HL-60/S4 treated with phorbol 12-myristate 13-acetate at 8.2 ng/mL for 4 days and 3 days (cell line): ENCODE measurements around the gene ATG5.

ENCODE experiments used
- in situ Hi-C: fragments of 300-500 bp; cut with MboI; formaldehyde crosslinking; loops from 2 replicates; pipeline ENCODE4 v1.15.0; 2022; ENCODE audit warnings: low sequenced_read_pairs

ATG5 gene

DNA sequence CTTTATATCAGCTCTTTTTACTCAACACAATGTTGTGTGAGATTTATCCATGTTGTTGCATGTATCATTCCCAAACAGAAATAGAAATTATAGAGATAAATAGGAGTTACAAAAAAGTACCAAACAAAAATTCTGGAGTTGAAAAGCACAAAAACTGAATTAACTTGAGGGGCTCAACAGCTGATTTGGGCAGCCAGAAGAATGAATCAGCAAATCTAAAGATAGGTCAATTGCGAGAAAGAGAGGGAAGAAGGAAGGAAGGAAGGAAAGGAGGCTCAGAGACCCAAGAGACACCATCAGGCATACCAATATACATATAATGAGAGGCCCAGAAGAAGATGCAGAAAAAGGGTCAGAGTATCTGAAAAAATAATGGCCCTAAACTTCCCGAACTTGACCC is 98.9 kb downstream of the ATG5 start:
- in situ Hi-C loops = no loop called here

DNA sequence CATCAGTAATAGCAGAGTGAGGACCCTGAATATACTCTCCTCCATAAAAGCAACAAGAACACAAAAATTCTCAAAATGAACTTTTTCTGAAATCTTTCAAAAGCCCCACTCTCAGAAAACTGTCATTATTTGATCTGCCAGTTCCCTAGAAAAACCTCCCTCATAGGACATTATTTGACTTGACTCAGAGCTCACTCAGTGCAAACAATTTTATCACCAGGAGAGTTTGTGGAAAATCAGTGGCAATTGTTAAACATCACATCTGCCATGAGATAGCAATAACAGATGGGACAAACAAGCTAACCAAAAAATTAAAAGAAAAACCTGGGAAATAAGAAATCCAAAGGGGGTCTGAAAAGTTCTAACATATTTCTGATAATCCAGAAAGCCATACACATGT is 100.0 kb downstream of the ATG5 start:
- in situ Hi-C loops = no loop called here

DNA sequence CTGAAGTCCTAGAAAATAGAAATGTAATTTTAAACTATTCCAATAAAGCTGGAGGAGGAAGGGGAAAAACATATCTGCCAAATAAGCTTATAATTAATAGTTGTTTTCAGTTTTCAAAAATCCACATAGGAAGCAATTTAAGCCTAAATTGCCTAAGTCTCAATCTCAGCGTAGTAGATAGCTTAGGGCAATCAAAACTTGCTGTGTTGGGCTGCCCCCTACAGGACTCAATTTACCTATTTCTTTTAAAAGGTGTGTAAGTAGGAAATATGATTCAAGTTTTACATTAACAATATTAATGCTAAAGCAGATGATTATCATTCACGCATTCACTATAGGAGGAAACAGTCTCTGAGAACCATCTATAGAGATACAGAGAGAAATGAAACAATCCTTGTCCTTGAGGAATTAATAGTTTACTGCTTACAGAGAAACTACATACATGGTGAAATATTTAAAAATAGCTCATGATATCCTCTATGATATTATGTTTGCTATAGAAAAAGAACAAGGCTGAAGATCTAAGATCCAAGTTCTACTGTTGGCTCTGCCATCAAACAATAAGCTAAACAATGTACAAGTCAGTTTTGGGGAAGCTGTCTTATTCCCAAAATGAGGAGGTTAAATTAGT is 102.1 kb downstream of the ATG5 start:
- in situ Hi-C loops = loop anchor here (25.0 kb wide), 1 partner anchor 486 kb away; no protein-coding TSS in a partner anchor

DNA sequence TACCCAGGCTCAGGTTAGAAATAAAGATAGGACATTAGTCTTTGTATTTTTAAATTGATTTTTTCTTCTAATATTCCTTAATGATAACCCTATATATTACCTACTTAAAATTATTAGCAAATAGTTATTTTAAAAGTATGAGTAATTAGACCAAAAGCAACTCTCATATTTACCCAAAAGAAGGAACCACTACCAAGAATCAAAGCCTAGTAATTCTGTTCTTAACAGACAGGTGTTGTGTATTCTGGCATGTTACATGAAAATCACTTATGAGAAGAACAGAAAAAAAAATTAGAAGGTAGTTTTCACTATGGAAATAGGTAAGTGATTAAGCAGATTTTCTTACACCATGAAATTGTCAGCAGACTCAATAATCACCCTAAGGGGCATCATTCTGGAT is 105.1 kb downstream of the ATG5 start:
- in situ Hi-C loops = loop anchor here (25.0 kb wide), 1 partner anchor 483 kb away; no protein-coding TSS in a partner anchor

DNA sequence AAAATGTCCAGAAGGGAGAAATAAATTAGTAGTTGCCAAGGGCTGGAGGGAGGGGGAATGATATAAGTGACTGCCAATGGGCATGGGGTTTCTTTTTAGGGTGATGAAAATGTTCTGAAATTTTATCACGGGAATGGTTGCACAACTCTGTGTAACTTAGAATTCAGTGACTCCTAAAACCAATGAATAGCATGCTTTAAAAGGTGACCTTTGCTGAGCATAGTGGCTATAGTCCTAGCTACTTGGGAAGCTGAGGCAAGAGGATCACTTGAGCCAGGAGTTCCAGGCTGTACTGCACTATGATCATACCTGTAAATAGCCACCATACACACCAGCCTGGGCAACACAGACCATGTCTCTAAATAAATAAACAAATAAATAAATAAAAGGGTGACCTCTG is 109.0 kb downstream of the ATG5 start:
- in situ Hi-C loops = loop anchor here (25.0 kb wide), 1 partner anchor 479 kb away; no protein-coding TSS in a partner anchor

DNA sequence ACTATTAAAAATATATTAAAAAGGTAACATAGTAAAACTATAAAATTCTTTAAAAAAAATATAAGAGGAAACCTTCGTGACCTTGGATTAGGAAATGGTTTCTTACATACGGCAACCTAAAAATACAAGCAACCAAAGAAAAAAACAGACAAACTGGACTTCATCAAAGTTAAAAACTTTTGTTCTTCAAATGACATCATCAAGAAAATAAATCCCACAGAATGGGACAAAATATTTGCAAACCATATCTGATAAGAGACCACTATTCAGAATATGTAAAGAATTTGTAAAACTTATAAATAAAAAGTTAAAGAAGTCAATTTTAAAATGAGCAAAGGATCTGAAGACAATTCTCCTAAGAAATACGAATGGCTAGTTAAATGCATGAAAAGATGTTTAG is 110.0 kb downstream of the ATG5 start:
- in situ Hi-C loops = loop anchor here (25.0 kb wide), 1 partner anchor 478 kb away; no protein-coding TSS in a partner anchor

DNA sequence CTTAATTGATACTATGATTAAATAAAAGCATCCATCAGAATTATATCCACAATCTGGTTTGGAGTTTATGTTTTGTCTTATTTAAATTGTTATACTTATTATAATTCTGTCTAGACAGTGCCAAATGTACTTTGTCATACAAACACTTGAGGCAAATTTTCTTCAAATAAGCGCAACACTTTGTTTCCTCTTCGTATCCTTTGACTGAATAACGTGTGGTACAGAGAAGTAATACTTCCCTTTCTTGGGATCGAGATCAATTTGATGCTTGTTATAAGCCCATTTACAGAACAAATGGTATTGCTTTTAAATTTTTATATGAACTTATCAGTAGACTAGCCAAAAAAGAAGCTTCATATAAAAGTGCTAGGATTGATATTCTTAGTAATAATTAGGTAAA is 111.0 kb downstream of the ATG5 start:
- in situ Hi-C loops = loop anchor here (25.0 kb wide), 1 partner anchor 477 kb away; no protein-coding TSS in a partner anchor

DNA sequence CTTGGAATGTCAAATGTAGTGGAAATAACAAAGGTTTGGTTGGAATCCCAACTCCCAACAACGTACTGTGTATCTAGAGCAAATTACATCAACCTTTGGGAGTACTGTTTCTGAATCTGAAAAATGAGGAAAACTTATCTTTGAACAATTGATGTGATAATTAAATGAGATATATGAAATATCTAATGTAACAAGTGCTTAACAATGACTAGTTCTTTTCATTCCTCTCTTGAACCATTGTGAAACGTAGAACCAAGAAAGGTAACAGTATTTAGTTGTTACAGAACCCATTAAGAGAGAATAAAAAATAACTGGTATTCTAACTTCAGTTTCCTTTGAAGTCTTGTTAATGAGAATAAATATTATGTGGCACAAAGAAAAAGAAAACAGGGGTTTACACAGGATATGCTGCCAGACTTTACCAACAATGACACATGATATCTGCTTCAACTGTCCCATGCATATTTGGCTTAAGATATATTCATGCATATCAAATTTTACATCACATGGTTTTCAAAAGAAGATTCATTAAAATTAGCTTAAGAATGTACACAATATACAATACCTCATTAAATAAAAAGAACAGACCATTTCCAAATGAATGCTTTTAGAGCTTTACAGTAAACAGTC is 111.8 kb downstream of the ATG5 start:
- in situ Hi-C loops = loop anchor here (25.0 kb wide), 1 partner anchor 476 kb away; no protein-coding TSS in a partner anchor

DNA sequence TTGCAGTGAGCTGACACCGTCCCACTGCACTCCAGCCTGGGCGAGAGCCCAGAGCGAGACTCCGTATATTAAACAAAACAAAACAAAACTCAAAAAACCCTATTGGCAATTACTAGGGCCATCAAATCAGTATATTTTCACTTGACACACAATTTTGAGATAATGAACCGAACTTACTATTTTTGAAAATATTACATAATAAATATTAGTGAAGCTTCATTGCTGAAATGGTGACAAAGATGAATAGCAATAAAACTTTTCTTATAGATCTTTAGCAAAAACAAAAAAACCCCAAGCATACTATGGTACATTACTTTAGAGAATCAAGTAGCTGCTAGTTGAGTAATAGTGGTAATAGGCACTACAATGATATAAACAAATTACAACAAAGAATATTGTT is 113.0 kb downstream of the ATG5 start:
- in situ Hi-C loops = loop anchor here (25.0 kb wide), 1 partner anchor 475 kb away; no protein-coding TSS in a partner anchor

DNA sequence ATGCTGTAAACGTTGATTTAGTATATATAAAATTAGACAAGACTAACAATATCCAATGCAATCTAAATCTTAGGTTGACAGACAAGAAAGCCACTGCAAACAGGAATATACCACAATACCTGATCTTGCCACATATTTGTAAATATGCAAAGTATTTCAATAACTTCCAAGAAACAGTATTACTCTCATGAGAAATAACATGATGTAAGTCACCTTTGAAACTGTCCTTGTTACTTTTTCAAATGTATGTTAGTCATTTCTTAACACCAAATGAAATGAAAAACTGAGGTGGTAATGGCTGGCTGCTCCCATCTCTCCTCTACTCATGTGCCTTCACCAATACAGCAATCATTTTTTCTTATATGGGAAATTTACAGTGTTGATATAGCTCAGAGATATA is 118.7 kb downstream of the ATG5 start:
- in situ Hi-C loops = loop anchor here (25.0 kb wide), 1 partner anchor 470 kb away; no protein-coding TSS in a partner anchor

DNA sequence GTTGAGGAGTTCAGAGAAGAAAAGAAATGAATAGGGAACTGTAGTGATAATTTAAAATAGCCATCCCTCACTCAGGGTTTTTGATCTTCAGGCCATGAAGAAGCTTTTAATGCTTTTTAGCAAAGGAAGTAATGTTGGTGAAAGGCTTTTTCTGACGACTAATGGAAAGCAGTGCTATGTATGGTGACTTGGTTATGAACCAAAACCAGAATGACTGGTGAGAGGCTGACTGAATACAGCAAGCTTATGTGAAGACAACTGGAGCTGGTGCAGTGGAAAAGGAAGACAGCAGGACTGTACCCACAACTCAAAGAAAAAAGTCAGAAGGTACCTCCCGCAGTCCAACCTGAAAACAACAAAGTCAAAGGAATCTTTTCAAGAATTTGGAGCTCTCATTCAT is 120.6 kb downstream of the ATG5 start:
- in situ Hi-C loops = loop anchor here (25.0 kb wide), 1 partner anchor 468 kb away; no protein-coding TSS in a partner anchor

DNA sequence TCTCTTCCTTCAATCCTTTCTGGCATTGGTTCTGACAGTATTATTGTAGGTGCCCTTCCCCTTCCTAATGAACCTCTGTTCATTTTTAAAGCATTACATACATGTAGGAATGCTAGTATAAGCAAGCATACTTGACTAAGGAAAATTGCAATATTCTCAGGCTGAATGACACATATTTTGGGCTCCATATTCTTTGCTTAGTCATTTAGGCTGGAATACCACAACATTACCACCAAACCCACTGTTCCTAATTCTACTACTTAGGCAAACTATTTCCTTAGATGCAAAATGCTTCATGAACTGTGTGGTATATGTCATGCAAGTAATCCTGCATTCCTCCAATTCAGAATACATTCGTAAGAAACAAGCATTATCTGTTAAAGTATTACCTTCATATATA is 125.6 kb downstream of the ATG5 start:
- in situ Hi-C loops = loop anchor here (25.0 kb wide), 1 partner anchor 463 kb away; no protein-coding TSS in a partner anchor

DNA sequence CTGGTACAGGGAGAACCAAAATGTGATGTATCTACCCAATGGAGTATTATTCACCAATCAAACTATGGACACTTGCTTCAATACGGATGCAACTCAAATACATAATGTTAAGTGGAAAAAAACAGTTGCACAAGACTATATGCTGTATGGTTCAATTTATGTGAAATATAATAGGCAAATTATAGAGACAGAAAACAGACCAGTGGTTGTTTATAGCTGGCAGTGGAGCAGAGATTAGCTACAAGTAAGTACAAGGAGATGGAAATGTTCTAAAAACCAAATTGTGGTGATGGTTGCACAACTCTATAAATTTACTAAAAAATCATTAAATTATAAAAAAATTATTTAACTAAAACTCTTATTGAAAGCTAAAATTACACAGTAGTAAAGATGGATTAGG is 126.2 kb downstream of the ATG5 start:
- in situ Hi-C loops = no loop called here

DNA sequence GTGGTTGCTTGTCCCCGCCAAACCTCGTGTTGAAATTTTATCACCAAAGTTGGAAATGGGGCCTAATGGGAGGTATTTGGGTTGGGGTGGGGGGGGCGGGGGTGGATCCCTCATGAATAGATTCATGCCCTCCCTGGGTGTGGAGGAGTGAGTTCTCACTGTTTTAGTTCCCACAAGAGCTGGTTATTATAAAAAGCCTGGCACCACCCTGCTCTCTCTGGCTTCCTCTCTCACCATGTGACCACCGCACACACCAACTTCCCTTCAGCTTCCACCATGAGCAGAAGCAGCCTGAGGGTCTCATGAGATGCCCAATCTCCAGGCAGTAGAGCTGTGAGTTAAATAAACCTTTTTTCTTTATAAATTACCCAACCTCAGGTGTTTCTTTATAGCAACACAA is 128.1 kb downstream of the ATG5 start:
- in situ Hi-C loops = no loop called here

DNA sequence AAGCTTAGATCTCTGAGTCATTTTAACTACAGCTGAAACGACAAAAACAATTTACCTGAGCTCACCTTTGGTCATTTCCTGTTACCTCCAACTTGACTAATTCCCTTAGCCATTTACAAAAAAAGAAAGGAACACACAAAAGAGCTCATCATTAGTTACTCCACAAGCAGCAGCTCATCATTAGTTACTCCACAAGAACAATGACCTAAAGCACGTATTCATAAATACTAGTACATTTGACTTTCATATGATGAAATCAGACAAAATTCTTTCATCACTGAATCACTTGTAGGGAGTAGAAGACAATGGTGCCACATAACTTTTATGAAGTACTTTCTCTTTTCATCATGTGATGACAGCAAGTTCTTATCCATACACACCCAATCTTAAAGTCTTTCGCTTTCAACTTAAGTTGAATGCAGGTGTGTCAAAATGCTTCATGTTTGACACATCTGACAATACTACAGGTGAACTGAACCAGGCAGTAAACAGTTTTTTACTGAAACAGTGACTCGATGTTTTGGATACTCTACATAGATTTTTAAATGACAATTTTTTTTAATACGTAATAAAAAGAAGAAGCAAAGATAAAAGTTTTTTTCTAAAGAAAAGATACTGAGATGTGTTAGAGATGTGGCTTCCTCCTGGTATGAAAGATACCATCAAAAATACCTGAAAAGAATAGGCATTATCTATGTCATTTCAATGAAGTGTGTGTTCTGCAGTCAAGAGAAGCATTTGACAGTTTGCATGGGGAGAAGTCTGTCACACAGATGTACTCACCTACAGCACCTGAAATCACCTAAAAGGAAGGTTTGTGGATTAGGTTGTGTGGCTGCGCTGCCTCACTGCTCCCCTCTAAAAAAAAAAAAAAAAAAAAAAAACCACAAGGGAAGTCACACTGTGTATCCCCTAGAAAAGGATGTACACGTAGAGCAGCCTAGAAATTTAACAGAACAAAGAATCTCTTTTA is 130.3 kb downstream of the ATG5 start:
- in situ Hi-C loops = no loop called here

DNA sequence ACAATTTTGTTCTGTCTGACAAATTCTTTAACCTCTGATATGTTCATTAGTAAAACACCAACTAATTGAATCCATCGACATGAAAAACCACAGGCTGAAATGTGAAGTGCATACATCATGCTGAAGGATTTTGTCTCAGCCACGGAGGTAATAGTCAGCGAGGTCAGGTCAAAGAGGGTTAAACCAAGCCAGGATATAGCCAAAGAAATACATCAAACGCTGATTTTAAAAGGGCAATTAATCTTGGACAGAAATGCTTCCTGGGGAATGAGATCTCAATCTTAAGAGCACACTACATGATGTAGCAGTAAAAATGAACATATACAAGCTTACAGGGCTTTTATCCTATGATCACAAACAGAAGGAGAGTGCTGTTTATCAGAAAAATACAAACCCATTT is 132.7 kb downstream of the ATG5 start:
- in situ Hi-C loops = no loop called here

DNA sequence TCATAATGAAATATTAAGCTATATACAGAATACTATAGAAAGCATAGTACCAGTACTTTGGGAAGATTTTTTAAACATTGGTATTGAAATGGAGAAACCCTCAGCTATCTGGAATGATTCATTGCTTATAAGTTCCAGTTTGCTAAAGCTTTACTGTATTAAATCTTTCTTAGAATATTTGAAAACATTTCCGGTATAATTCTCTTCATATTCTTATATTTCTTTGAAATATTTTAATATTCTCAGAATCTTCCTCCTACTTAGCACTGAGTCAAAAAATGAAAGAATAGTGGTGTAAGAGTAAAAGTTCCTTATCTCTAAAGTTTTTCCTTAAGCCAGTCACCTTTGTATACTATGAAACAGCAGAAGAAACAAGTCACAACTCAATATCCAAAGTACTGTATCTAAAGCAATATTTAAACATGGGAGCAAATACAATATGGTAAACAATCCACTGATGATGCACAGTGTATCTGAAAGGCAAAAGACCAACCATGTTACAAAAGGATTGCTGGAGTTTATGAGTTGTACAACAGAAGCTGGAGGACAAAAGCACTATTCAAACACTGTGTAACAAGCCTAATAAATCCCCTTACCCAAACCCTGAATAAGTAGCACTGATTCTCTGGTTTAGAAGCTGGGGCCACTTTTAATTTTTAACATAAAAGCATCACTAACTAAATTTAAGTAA is 137.3 kb downstream of the ATG5 start:
- in situ Hi-C loops = no loop called here

DNA sequence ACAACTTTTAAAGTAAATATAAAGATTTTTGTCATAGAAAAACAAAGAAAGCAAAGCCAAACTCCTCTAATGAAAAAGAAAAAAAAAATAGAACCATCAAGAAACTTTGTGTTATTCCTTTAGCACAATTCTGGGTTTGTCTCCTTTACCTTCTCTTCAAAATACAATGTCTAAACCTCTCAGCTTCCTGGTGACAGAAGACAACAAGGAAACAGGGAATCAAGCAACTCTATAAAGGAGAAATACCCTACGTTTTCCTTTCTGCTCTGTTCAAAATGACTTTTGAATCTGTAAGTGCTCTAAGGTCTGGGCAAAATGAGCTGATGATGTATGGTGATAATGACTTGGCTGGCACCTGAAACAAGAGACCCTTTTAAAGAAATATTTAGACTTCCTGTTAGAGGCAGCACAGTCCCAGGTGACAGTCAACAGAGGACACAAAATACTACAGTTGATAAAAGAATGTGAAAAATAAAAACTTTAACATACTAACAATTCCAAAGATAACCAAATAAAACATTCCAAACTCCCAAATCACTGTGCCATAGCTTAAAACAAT is 138.1 kb downstream of the ATG5 start:
- in situ Hi-C loops = no loop called here

DNA sequence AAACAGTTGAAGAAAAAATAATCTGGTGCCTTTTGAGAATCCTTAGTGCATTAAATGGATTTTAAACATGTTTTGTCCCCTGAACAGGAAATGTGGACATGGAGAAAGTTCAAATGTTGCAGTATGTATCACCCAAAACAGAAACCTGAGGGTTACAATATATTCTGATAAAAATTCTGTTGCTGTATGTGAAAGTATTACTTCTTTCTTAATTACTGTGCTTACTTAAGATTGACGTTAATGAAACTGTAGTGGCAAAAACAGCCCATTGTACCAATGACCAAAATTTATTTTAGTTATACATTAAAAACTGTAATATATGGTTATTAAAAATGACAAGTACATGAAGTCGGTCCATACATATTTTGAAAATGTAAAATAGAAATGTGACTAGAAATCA is 138.8 kb downstream of the ATG5 start:
- in situ Hi-C loops = no loop called here

DNA sequence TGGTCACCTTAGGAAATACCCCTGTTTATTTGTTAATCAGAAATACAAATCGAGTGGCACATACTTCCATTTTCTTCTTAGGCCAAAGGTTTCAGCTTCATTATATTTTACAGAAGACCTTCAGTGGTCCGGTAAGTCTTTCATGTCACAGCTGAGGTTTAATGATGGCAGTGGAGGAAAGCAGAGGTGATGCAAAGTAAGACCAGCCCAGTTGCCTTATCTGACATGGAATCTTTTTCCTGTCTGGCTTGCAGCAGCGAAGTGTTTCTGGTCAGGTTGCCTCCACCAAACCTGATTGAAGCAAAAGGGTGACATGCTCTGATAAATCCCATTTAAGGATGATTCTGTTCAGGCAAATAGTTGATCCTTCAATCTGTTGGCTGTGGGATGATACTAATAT is 139.4 kb downstream of the ATG5 start:
- in situ Hi-C loops = no loop called here
